Measurements from ENCODE around the gene ACTR3C. TPM values are rescaled to one million over a fixed set of nuclear protein-coding genes. Genes with fewer than 3 reads are reported as not detected.

The ACTR3C gene
- total RNA-seq, 4 donors from 2014 or later, result 5.5 to 12.3 (median 9.4) TPM

DNA sequence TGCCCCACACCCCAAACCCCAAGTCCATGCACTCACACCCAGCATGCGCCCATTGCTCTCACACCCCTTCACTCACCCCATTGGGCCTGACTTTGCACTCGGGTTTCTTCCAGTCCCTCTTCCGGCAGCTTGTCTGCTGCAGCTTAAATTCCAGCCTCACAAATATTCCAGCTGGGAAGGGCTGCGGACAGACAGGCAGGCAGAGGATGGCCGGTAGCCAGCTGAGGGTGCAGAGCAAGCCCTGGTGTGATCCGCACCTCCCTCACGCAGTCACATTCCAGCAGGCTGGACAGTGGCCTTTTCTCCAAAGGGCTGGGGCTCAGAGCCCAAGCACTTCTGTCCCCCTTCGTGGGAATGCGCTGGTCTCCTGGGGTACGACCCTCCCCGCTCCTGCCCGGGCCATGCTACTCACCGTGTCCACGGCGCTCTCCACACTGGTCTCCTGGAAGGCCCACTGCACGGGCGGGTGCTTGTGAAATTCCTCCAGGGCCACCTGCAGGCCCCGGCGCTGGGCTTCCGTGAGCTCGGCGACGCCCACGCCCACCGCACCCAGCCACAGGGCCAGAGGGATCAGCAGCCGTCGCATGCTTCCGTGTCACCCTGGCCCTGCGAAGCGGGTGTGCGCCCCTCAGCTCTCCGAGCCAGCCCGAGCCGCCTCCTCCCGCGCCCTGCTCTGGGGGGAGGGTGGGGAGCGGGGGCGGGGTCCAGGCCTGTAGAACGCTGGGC, 16.8 kb upstream of the ACTR3C start:
- intact Hi-C loops (cut with DNase I; ENCODE audit: low total_unique reads), result no loop called here

DNA sequence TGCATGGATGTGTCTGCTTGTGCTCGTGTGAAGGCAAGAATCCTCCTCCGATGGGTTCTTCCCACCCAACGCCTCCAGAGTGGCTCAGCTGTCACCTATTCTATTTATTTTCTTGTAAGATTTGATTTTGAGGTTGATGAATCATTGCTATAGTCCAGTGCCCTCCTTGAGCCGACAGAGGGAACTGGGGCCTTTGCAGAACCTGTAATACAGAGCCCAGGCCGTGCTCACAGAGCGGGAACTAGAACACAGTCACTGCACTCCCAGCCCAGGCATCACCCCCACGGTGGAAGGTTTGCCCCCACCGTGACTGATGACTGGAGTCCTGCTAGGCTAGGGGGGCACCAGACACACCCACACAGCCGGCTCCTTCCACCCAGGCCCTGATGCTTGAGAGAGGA, 16.1 kb upstream of the ACTR3C start:
- 75 to 79% methylated on average over 9 of the region's 9 CpGs for WGBS, 2 donors
- TF ChIP-seq POLR2A (IDR thresholded peaks at IDR 0.05), result no peak
- TF ChIP-seq, protein P1, sequence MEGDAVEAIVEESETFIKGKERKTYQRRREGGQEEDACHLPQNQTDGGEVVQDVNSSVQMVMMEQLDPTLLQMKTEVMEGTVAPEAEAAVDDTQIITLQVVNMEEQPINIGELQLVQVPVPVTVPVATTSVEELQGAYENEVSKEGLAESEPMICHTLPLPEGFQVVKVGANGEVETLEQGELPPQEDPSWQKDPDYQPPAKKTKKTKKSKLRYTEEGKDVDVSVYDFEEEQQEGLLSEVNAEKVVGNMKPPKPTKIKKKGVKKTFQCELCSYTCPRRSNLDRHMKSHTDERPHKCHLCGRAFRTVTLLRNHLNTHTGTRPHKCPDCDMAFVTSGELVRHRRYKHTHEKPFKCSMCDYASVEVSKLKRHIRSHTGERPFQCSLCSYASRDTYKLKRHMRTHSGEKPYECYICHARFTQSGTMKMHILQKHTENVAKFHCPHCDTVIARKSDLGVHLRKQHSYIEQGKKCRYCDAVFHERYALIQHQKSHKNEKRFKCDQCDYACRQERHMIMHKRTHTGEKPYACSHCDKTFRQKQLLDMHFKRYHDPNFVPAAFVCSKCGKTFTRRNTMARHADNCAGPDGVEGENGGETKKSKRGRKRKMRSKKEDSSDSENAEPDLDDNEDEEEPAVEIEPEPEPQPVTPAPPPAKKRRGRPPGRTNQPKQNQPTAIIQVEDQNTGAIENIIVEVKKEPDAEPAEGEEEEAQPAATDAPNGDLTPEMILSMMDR (IDR thresholded peaks at IDR 0.05), result no peak
- DNase-seq (ENCODE audit: low spot score in 2 of 2), result no peak
- intact Hi-C loops (cut with DNase I; ENCODE audit: low total_unique reads), result no loop called here
- no peak overlapping the region for H3K4me3 ChIP-seq (ENCODE audit: low read depth, poor library complexity, severe bottlenecking)

More for the DNA sequence above, 16.8 kb upstream of the ACTR3C start:
- peak in 1 of 2 donors; percentile 86 for DNase-seq (ENCODE audit: low spot score in 2 of 2)
- H3K4me3 ChIP-seq (ENCODE audit: low read depth, poor library complexity, severe bottlenecking), result no peak overlapping the region
- WGBS, 2 donors, result 12 to 18% methylated on average over 27 to 39 of the region's 39 CpGs
- no peak for TF ChIP-seq POLR2A (IDR thresholded peaks at IDR 0.05)
- TF ChIP-seq, protein P1 (IDR thresholded peaks at IDR 0.05), result no peak

DNA sequence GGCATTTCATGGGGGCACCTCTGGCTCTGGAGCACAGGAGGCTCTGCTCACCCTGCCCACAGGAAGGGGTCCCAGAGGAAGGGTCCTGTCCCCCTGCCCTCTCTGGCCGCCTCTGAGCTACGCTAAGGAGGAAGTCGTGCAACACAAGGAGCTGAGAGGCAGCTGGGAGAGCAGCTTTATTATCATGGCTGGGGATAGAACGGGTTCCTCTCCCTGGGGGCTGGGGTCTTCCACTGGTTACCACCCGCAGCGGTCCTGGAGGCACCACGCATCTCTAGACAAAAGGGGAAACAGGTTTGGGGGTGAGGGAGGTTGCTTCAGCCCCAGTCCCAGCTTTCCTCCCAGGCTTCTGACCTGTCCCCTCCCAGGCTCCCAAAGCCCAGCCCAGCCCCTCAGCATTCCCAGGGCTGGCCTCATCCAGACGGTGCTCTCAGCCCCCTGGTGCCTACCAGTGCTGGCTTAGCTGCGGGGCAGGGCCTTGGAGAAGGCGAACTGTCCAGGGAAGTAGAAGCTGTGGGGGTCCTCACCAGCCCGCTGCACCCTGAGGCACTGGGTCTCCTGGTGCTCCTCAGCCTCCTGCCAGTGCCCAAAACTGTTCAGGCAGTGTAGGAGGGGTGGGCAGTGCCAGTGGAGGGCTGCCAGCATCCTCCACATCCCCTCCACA, 15.0 kb upstream of the ACTR3C start:
- 77 to 82% methylated on average over 7 to 11 of the region's 11 CpGs for WGBS, 2 donors
- no peak overlapping the region for H3K4me3 ChIP-seq (ENCODE audit: low read depth, poor library complexity, severe bottlenecking)

GRCh38 chr7:150337659-150338081, 14.3 kb upstream of the ACTR3C start:
- WGBS, 2 donors, result 72 to 92% methylated on average over 5 to 6 of the region's 6 CpGs
- intact Hi-C loops (cut with DNase I; ENCODE audit: low total_unique reads), result no loop called here
- no peak overlapping the region for H3K4me3 ChIP-seq (ENCODE audit: low read depth, poor library complexity, severe bottlenecking)
- no peak for DNase-seq (ENCODE audit: low spot score in 2 of 2)
- TF ChIP-seq POLR2A (IDR thresholded peaks at IDR 0.05), result no peak
- TF ChIP-seq, protein P1 (IDR thresholded peaks at IDR 0.05), result no peak

More for the DNA sequence above, 15.0 kb upstream of the ACTR3C start:
- no peak for DNase-seq (ENCODE audit: low spot score in 2 of 2)
- intact Hi-C loops (cut with DNase I; ENCODE audit: low total_unique reads), result no loop called here
- TF ChIP-seq, protein P1 (IDR thresholded peaks at IDR 0.05), result no peak
- no peak for TF ChIP-seq POLR2A (IDR thresholded peaks at IDR 0.05)

DNA sequence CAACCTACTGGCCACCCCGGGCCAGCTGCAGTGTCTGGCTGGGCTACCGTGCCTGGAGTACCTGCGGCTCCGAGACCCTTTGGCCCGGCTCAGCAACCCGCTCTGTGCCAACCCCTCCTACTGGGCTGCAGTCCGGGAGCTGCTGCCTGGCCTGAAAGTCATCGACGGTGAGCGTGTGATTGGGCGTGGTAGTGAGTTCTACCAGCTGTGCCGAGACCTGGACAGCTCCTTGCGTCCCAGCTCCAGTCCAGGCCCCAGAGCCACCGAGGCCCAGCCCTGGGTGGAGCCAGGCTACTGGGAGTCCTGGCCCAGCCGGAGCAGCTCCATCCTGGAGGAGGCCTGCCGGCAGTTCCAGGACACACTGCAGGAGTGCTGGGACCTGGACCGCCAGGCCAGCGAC, 13.8 kb upstream of the ACTR3C start:
- no peak for DNase-seq (ENCODE audit: low spot score in 2 of 2)
- WGBS, 2 donors, result 91 to 100% methylated on average over 5 to 14 of the region's 18 CpGs
- TF ChIP-seq POLR2A (IDR thresholded peaks at IDR 0.05), result no peak
- TF ChIP-seq, protein P1 (IDR thresholded peaks at IDR 0.05), result no peak
- intact Hi-C loops (cut with DNase I; ENCODE audit: low total_unique reads), result no loop called here
- no peak overlapping the region for H3K4me3 ChIP-seq (ENCODE audit: low read depth, poor library complexity, severe bottlenecking)
